ENCODE data around the gene FTSJ1.

Gene FTSJ1

GRCh38 chrX:48470833-48471118, 5.2 kb upstream of the FTSJ1 start:
- DNase-seq (ENCODE audit: low spot score), result no peak

- no peak for DNase-seq (ENCODE audit: low spot score)
Measured at GRCh38 chrX:48471504-48471903, 4.5 kb upstream of the FTSJ1 start.

- DNase-seq (ENCODE audit: low spot score), result no peak
Measured at GRCh38 chrX:48472225-48472624, 3.8 kb upstream of the FTSJ1 start.

- no peak for DNase-seq (ENCODE audit: low spot score)
Measured at GRCh38 chrX:48472851-48473703, 2.9 kb upstream of the FTSJ1 start.

- DNase-seq (ENCODE audit: low spot score), result no peak
Measured at GRCh38 chrX:48473704-48473990, 2.4 kb upstream of the FTSJ1 start.

GRCh38 chrX:48474127-48474526, 1.9 kb upstream of the FTSJ1 start:
- DNase-seq (ENCODE audit: low spot score), result no peak

GRCh38 chrX:48474581-48474980, 1.4 kb upstream of the FTSJ1 start:
- no peak for DNase-seq (ENCODE audit: low spot score)

GRCh38 chrX:48475296-48475695, 703 bp upstream of the FTSJ1 start:
- DNase-seq (ENCODE audit: low spot score), result no peak

GRCh38 chrX:48476919-48477318, 920 bp downstream of the FTSJ1 start:
- DNase-seq (ENCODE audit: low spot score), result no peak

- DNase-seq (ENCODE audit: low spot score), result no peak
Measured at GRCh38 chrX:48477960-48478755, 2.2 kb downstream of the FTSJ1 start.

- no peak for DNase-seq (ENCODE audit: low spot score)
Measured at GRCh38 chrX:48478806-48479205, 2.8 kb downstream of the FTSJ1 start.

- no peak for DNase-seq (ENCODE audit: low spot score)
Measured at GRCh38 chrX:48480142-48480541, 4.1 kb downstream of the FTSJ1 start.

GRCh38 chrX:48480583-48480982, 4.6 kb downstream of the FTSJ1 start:
- no peak for DNase-seq (ENCODE audit: low spot score)

- DNase-seq (ENCODE audit: low spot score), result no peak
Measured at GRCh38 chrX:48482526-48482925, 6.5 kb downstream of the FTSJ1 start.

GRCh38 chrX:48487362-48487798, 11.4 kb downstream of the FTSJ1 start:
- DNase-seq (ENCODE audit: low spot score), result no peak

GRCh38 chrX:48488034-48488433, 12.0 kb downstream of the FTSJ1 start:
- no peak for DNase-seq (ENCODE audit: low spot score)

GRCh38 chrX:48489296-48489695, 13.3 kb downstream of the FTSJ1 start:
- no peak for DNase-seq (ENCODE audit: low spot score)

GRCh38 chrX:48489892-48490291, 13.9 kb downstream of the FTSJ1 start:
- DNase-seq (ENCODE audit: low spot score), result no peak

- DNase-seq (ENCODE audit: low spot score), result no peak
Measured at GRCh38 chrX:48490661-48491060, 14.7 kb downstream of the FTSJ1 start.

GRCh38 chrX:48491809-48492208, 15.8 kb downstream of the FTSJ1 start:
- no peak for DNase-seq (ENCODE audit: low spot score)

- DNase-seq (ENCODE audit: low spot score), result no peak
Measured at GRCh38 chrX:48492293-48492910, 16.4 kb downstream of the FTSJ1 start.

- DNase-seq (ENCODE audit: low spot score), result peak; percentile 32
Measured at GRCh38 chrX:48493890-48494364, 17.9 kb downstream of the FTSJ1 start.

- DNase-seq (ENCODE audit: low spot score), result no peak
Measured at GRCh38 chrX:48496660-48497059, 20.7 kb downstream of the FTSJ1 start.

Data from pons (tissue), 1 donor.